Dendritic cell treated with granulocyte-macrophage colony-stimulating factor and Interleukin-4, amounts not matched to agents 40 ng/mL and 50 ng/mL, for 4 days (primary cell): ENCODE data around the gene PCDHGB6.
A peak's percentile ranks its signal among the peaks of the same experiment; 100 is the strongest.
"Not testable (repeated sequence)": the region's sequence is repeated elsewhere in the genome, so short reads cannot be mapped to it uniquely, and the experiment has no call there.

ENCODE experiments used
- H3K27ac Mint-ChIP-seq: one replicate; pipeline ENCODE4 v1.8.0; 2022; ENCODE audit warnings: mild to moderate bottlenecking, mixed read lengths
- H3K27me3 Mint-ChIP-seq: one replicate; pipeline ENCODE4 v1.8.0; 2022; ENCODE audit warnings: mild to moderate bottlenecking, mixed read lengths
- H3K36me3 Mint-ChIP-seq: one replicate; pipeline ENCODE4 v1.8.0; 2022; ENCODE audit warnings: low read depth, mixed read lengths
- H3K4me1 Mint-ChIP-seq: one replicate; pipeline ENCODE4 v1.8.0; 2022; ENCODE audit warnings: low read depth, mixed read lengths
- H3K4me3 Mint-ChIP-seq: one replicate; pipeline ENCODE4 v1.8.0; 2022; ENCODE audit warnings: mild to moderate bottlenecking, moderate library complexity, mixed read lengths
- H3K9me3 Mint-ChIP-seq: one replicate; pipeline ENCODE4 v1.8.0; 2022; ENCODE audit warnings: mixed read lengths
- intact Hi-C: fragments of 100-400 bp; cut with micrococcal nuclease; formaldehyde crosslinking; loops from one replicate; pipeline ENCODE4 v1.15.0; 2022

The PCDHGB6 gene

GRCh38 chr5:141420855-141421488, 13.2 kb downstream of the PCDHGB6 start, which contains the start of gene PCDHGA11:
TSS of gene PCDHGA11 (plus strand) at chr5:141421051. CDS start at chr5:141421228, 177 bp downstream.
- intact Hi-C loops, result loop anchor here (2.0 kb wide), 1 partner anchor 104 kb away; no protein-coding TSS in a partner anchor
- Mint-ChIP-seq H3K27me3 (peaks cover 80% of the 10 kb centered on the region), H3K36me3 (peaks cover 4% of the 10 kb centered on the region), H3K27ac (no peak within 1 kb of the TSS), H3K9me3 (peaks cover 14% of the 10 kb centered on the region), H3K4me1 (peaks cover 23% of the 10 kb centered on the region), H3K4me3 (peak within 1 kb of the TSS; percentile 78)

GRCh38 chr5:141421489-141421855, 13.7 kb downstream of the PCDHGB6 start:
- Mint-ChIP-seq H3K9me3 (peaks cover 14% of the 10 kb centered on the region), H3K27me3 (peaks cover 81% of the 10 kb centered on the region), H3K4me1 (peaks cover 23% of the 10 kb centered on the region), H3K4me3 (peak overlapping the region; percentile 78), H3K27ac (no peak overlapping the region), H3K36me3 (peaks cover 4% of the 10 kb centered on the region)
- intact Hi-C loops, result loop anchor here (2.0 kb wide), 1 partner anchor 103 kb away; no protein-coding TSS in a partner anchor

- Mint-ChIP-seq H3K4me3 (no peak overlapping the region), H3K27ac (no peak overlapping the region), H3K4me1 (peaks cover 20% of the 10 kb centered on the region), H3K36me3 (peaks cover 1% of the 10 kb centered on the region), H3K27me3 (peaks cover 88% of the 10 kb centered on the region), H3K9me3 (peaks cover 14% of the 10 kb centered on the region)
- intact Hi-C loops, result no loop called here
Observed at GRCh38 chr5:141422742-141423291, 15.0 kb downstream of the PCDHGB6 start.

GRCh38 chr5:141427783-141428426, 20.1 kb downstream of the PCDHGB6 start:
- peaks cover 83% of the 10 kb centered on the region for H3K27me3 Mint-ChIP-seq
- H3K27ac Mint-ChIP-seq, result no peak overlapping the region
- H3K4me3 Mint-ChIP-seq, result no peak overlapping the region
- peaks cover 27% of the 10 kb centered on the region for H3K9me3 Mint-ChIP-seq
- peaks cover 4% of the 10 kb centered on the region for H3K36me3 Mint-ChIP-seq
- peaks cover 15% of the 10 kb centered on the region for H3K4me1 Mint-ChIP-seq
- intact Hi-C loops, result no loop called here

GRCh38 chr5:141430332-141431113, 22.7 kb downstream of the PCDHGB6 start, which contains the start of gene PCDHGA12:
TSS of gene PCDHGA12 (plus strand) at chr5:141430507. CDS start at chr5:141430760, 253 bp downstream.
- intact Hi-C loops, result no loop called here
- Mint-ChIP-seq H3K4me1 (peaks cover 15% of the 10 kb centered on the region), H3K27me3 (peaks cover 75% of the 10 kb centered on the region), H3K4me3 (peak within 1 kb of the TSS; percentile 69), H3K9me3 (peaks cover 31% of the 10 kb centered on the region), H3K36me3 (peaks cover 4% of the 10 kb centered on the region), H3K27ac (no peak within 1 kb of the TSS)

GRCh38 chr5:141431286-141431685, 23.5 kb downstream of the PCDHGB6 start:
- peaks cover 70% of the 10 kb centered on the region for H3K27me3 Mint-ChIP-seq
- peaks cover 15% of the 10 kb centered on the region for H3K4me1 Mint-ChIP-seq
- H3K36me3 Mint-ChIP-seq, result peaks cover 4% of the 10 kb centered on the region
- H3K9me3 Mint-ChIP-seq, result peaks cover 31% of the 10 kb centered on the region
- intact Hi-C loops, result no loop called here
- H3K27ac Mint-ChIP-seq, result no peak overlapping the region
- peak overlapping the region; percentile 69 for H3K4me3 Mint-ChIP-seq

- Mint-ChIP-seq H3K4me1 (peaks cover 15% of the 10 kb centered on the region), H3K9me3 (peaks cover 31% of the 10 kb centered on the region), H3K27me3 (peaks cover 63% of the 10 kb centered on the region)
- H3K27ac Mint-ChIP-seq, H3K4me3 Mint-ChIP-seq, intact Hi-C loops, H3K36me3 Mint-ChIP-seq: not testable (repeated sequence)
Observed at GRCh38 chr5:141432308-141432707, 24.5 kb downstream of the PCDHGB6 start.

- H3K4me3 Mint-ChIP-seq, H3K27ac Mint-ChIP-seq, H3K36me3 Mint-ChIP-seq, intact Hi-C loops: not testable (repeated sequence)
- Mint-ChIP-seq H3K9me3 (peaks cover 31% of the 10 kb centered on the region), H3K27me3 (peaks cover 62% of the 10 kb centered on the region), H3K4me1 (peaks cover 15% of the 10 kb centered on the region)
Observed at GRCh38 chr5:141432726-141433125, 24.9 kb downstream of the PCDHGB6 start.

- Mint-ChIP-seq H3K27ac (no peak overlapping the region), H3K4me1 (peaks cover 15% of the 10 kb centered on the region), H3K27me3 (peaks cover 50% of the 10 kb centered on the region), H3K36me3 (peaks cover 4% of the 10 kb centered on the region), H3K4me3 (no peak overlapping the region), H3K9me3 (peaks cover 31% of the 10 kb centered on the region)
- intact Hi-C loops, result no loop called here
Observed at GRCh38 chr5:141434006-141434405, 26.2 kb downstream of the PCDHGB6 start.

- H3K9me3 Mint-ChIP-seq, result peaks cover 11% of the 10 kb centered on the region
- H3K27ac Mint-ChIP-seq, result no peak overlapping the region
- intact Hi-C loops, result no loop called here
- no peaks in the 10 kb centered on the region for H3K4me1 Mint-ChIP-seq
- no peak overlapping the region for H3K4me3 Mint-ChIP-seq
- H3K36me3 Mint-ChIP-seq, result peaks cover 4% of the 10 kb centered on the region
- peaks cover 46% of the 10 kb centered on the region for H3K27me3 Mint-ChIP-seq
Observed at GRCh38 chr5:141437221-141437620, 29.4 kb downstream of the PCDHGB6 start.

- peaks cover 36% of the 10 kb centered on the region for H3K27me3 Mint-ChIP-seq
- intact Hi-C loops, result no loop called here
- no peak overlapping the region for H3K27ac Mint-ChIP-seq
- no peaks in the 10 kb centered on the region for H3K9me3 Mint-ChIP-seq
- no peaks in the 10 kb centered on the region for H3K4me1 Mint-ChIP-seq
- H3K4me3 Mint-ChIP-seq, result no peak overlapping the region
- no peaks in the 10 kb centered on the region for H3K36me3 Mint-ChIP-seq
Observed at GRCh38 chr5:141439411-141440141, 31.8 kb downstream of the PCDHGB6 start.

- H3K27me3 Mint-ChIP-seq, result peaks cover 35% of the 10 kb centered on the region
- H3K9me3 Mint-ChIP-seq, result no peaks in the 10 kb centered on the region
- no peak overlapping the region for H3K27ac Mint-ChIP-seq
- H3K36me3 Mint-ChIP-seq, result no peaks in the 10 kb centered on the region
- intact Hi-C loops, result no loop called here
- H3K4me1 Mint-ChIP-seq, result no peaks in the 10 kb centered on the region
- H3K4me3 Mint-ChIP-seq, result no peak overlapping the region
Observed at GRCh38 chr5:141440341-141440740, 32.5 kb downstream of the PCDHGB6 start.

- Mint-ChIP-seq H3K27ac (no peak overlapping the region), H3K9me3 (no peaks in the 10 kb centered on the region), H3K27me3 (peaks cover 36% of the 10 kb centered on the region), H3K36me3 (no peaks in the 10 kb centered on the region), H3K4me1 (no peaks in the 10 kb centered on the region), H3K4me3 (no peak overlapping the region)
- intact Hi-C loops, result no loop called here
Observed at GRCh38 chr5:141441571-141442170, 33.9 kb downstream of the PCDHGB6 start.
